GM19099 (cell line): ENCODE measurements around the gene BCAS3.

Experiments
- POLR2A ChIP-seq: IDR thresholded peaks from 3 replicates; pipeline ENCODE4 v1.6.1; 2011; ENCODE audit warnings: low read depth; ENCODE audit not compliant: insufficient read length; ENCODE audit errors: extremely low read depth

Gene BCAS3

DNA sequence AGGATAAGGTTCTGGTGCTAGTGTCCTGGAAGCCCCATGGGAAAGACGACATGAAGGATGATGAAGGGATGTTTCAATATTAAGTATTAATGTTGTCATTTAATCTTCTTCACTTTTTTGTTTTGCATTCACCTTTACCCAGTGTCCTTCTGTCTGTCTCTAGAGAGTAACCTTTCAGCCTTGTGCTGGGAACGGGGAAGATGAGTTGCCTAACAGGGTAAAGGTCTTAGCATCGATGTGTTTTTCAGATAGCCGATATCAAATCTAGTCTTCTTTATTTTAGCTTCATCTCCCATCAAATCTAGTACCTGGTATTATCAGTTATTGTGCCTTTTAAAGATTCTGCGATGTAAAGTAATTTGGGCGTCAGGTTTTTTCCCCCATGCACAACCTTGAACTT, 125.4 kb downstream of the BCAS3 start:
- no peak for TF ChIP-seq POLR2A

DNA sequence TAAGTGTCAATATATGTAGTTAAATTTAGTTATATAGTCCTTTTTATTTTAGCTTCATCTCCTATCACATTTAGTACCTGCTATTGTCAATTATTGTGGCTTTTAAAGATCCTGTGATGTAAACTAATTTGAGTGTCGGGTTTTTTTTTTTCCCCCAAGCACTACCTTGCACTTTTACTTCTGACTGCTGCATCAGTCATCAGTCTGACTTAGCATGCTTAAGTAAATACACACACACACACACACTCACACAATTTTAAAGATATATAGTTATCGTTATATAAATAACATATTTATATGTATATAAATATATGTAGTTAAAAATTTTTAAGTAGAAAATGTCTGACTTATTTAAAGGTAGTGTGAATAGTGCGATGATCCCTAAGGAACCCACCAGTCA, 127.2 kb downstream of the BCAS3 start:
- no peak for TF ChIP-seq POLR2A

DNA sequence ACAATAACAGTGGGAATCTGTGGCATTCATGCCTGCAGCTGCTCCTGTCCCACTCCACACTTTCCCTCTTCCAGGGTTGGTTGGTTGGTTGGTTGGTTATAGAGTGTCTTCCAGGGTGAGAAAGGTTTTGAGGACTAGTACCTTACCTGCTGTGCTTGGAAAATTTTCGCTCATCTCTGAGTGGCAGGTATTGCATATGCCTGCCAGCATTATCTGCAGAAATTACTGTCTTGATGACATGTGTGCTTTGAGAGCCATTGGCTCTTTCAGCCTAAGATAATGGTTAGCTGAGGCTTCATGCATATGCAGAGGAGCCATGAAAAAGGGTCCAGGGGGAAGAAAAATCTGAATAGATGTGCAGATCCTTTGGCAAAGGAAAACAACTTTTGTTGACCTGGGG, 131.8 kb downstream of the BCAS3 start:
- no peak for TF ChIP-seq POLR2A

DNA sequence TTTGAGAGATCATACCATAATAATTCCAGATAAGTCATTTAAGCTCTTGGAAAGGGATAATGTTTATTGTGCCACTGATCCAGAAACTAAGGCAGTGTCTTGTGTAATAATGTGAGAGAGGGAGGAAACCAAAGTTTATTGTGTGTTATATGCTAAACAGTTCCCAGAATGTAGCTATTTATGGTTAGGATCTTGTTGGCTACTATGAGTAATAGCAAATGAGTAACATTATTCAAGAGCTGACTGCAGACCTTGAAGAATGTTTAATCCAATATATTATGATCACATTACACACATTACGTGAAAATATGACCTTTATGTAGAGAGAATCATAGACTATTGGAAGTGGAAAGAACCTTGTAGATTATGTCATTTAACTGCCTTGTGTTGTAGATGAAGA, 139.5 kb downstream of the BCAS3 start:
- no peak for TF ChIP-seq POLR2A

DNA sequence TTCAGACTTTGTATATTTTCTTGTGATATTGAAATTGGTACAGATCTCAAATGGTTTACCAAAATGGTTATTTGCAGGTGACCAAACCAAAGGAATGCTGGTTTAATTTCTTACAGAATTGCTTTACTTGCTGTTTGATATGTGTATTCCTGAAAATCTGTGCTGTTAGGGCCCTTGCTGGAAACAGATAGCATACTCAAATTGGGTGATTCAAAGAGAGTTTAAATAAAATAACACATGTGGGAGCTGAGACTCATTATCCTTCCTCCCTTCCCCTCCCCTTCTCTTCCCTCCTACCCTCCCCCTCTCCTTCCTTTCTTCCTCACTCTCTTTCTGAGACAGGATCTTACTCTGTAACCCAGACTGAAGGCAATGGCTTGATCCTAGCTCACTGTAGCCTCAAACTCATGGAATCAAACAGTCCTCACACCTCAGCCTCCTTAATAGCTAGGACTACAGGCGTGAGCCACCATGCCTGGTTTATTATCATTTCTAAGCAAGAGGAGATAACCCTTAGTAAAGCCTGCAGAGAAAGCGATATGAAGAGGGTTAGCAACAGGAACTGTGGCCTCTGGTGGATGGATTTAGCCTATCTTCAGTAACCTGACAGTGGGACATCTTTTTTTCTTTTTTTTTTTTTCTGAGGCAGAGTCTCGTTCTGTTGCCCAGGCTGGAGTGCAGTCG, 141.9 kb downstream of the BCAS3 start:
- TF ChIP-seq POLR2A: no peak

DNA sequence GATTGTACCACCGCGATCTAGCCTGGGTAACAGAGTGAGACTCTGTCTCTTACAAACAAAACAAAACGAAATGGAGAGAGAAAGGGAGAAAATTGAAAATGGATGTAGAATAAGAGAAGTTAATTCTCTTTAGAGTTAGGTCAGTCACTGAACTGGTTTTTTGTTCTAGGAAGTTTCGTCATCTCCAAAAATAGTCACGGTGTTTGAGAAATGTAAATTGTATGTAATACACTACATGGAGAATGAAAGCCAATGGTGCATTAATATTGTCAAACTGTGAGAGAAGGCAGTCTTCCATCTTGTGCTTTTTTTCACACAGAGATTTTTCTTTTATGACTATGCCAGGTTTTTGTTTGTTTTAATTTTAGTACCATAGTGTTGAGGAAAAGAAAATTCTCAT, 145.9 kb downstream of the BCAS3 start:
- TF ChIP-seq POLR2A: no peak

DNA sequence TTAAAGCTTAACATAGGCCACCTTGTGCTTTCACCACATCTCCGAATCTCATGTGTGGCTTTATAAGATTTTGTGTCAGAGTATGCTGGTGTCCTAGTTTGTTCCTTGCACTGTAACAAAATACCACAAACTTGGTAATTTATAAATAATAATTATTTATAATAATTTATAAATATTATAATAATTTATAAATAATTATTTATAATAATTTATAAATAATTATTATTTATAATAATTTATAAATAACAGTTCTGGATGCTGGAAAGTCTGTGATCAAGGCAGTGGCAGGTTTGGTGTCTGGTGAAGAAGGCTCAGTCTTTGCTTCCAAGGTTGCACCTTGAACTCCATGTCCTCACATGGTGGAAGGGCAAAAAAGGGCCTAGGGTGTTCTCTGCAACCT, 147.7 kb downstream of the BCAS3 start:
- TF ChIP-seq POLR2A: no peak

DNA sequence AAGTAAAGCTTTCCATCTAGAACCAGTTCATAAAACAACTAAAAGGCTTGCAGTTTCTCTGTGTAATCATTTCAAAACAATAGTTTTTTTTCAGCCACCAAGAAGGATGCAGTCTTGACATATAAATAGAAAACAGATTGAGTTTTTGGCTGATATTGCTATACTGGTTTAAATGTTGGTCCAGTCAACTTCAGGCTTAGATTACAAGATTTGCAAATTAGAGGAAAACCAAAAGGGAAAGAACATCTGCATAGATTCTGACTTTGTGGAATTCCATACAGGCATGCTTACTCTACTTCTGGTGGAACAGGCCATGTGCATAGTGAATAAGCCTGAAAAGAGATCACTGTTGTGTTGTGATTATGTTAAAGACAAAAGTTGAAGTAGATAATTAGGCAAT, 150.3 kb downstream of the BCAS3 start:
- no peak for TF ChIP-seq POLR2A

DNA sequence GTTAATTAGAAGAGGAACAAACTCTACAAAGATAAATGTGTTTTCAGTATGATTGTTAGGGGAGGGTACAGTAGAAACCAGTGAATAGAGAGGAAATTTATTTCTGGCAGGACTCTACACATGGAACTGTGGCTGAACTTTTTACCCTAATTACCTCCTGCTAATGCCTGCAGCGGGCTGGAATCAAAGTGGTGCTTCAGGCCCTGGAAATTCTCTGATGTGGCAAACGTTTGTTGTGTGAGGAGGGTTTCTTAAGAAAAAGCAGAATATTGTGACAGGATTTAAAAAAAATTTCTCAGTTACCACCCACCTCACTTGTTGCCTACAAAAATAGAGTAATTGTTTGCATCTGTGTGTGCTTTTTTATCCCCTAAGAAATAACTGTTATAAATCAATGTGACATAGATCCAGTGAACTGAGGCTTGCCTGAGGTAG, 154.5 kb downstream of the BCAS3 start:
- TF ChIP-seq POLR2A: no peak

DNA sequence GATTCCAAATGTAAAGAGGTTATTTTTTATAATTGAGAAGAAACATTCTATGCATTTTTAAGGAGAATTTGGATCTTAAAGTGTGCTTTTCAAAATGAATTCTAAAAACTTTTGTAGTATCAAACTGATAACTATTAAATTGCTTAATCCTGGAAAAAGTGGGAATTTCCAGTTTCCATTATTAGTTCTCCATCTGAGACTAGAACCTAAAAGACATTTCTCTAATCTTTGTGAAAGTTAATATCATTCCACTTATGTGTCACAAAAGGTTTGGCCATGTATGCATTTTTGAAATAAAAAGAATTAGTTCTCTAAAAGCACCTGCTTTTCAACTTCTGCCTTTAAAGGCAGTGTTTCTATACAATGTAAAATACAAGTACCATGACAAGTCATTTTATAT, 155.0 kb downstream of the BCAS3 start:
- no peak for TF ChIP-seq POLR2A

DNA sequence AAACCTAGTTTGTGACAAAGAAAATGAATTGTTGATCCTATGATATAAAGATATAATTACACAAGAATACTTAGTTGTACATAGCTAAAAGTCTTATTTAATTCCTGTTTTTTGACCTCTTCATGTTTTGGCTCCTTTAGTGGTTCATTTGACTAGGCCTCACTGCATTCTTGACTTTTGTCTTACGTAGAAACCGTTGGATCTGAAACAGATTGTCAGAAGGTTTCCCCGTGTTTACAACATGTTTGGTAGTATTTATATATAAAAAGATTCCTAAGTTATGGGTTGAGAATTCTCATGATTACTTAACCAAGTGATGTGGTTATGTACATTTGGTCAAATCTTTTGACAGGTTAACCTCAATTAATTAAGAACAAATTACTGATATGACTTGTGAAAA, 162.8 kb downstream of the BCAS3 start:
- no peak for TF ChIP-seq POLR2A

DNA sequence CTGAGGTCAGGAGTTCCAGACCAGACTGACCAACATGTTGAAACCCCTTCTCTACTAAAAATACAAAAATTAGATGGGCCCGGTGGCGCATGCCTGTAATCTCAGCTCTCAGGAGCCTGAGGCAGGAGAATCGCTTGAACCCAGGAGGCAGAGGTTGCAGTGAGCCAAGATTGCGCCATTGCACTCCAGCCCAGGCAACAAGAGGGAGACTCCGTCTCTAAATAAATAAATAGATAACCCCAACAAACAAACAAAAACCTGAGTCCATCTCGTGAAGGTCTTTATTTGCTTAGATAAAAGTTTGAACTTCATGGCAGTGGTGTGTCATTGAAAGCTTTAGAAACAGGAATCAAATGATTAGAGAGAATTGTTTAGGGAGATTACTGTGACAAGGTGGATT, 167.4 kb downstream of the BCAS3 start:
- TF ChIP-seq POLR2A: no peak

DNA sequence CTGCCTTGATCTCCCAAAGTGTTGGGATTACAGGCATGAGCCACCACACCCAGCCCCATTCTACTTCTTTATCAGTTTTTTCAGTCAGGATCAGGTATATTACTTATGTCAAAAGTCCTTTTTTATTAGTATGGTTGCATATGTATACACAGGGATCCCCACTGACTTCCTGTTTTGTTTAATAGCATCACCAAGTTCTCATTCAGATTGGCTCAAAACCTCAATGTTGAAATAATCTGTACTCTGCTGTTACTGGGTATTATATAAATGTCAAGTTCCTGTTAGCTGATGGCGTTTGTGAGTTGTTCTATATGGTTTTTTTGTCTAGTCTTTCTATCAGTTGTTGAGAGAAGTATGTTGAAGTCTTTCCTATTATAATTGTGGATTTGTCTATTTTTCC, 168.5 kb downstream of the BCAS3 start:
- no peak for TF ChIP-seq POLR2A

DNA sequence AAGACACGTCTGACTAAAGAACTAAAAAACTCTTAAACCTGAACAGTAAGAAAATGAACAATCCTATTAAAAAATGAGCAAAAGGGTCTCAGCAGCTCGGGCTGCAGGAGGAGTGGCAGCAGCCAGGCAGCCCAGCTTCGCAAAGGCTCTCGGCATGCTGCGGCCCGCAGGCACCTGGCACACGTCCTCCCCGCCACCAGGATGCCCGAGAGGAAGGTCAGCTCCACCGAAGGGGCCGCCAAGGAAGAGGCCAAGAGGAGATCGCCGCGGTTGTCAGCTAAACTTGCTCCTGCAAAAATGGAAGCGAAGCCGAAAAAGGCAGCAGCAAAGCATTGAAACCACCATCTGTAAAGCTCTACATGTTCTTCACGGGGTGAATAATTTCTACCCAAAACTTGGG, 173.5 kb downstream of the BCAS3 start:
- no peak for TF ChIP-seq POLR2A

DNA sequence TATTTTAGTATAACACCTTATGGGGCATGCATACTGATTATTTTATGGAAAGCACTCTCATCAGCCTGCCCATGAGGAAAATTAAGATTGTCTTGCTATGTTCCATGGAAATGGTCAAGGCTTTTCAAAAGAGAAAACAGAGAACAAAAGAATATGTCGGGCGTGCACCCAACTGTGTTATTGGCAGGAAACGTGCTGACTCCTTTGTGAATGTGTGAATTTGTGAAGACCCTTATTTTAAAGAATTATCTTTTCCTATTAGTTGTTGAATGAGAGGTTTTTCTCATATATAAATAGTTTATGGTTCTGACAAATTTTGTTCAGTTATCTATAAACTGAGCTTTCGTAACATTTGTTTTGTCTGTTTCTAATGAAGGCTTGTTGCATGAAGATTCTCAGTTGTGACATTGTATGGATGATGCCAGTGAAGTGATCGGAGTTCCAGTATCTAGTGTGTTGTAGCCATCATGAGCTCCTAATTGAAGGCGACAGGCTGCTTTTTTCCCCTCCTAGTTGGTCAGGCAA, 180.0 kb downstream of the BCAS3 start:
- no peak for TF ChIP-seq POLR2A

DNA sequence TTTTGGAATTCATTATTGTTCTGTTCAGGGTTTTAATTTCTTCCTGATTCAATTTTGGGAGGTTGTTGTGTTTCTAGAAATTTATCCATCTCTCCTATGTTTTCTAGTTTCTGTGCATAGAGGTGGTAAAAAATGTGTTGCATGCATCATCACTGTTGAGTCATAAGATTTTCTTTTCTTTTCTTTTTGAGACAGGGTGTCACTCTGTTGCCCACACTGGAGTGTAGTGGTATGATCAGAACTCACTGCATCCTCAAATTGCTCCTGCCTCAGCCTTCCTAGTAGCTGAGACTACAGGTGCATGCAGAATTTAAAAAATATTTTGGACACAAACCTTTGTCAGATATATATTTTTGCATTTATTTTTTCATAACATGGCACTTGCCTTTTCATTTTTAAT, 184.8 kb downstream of the BCAS3 start:
- TF ChIP-seq POLR2A: no peak
